GM08714 (cell line): ENCODE measurements around the gene TRPM8.

ENCODE experiments used
- H3K4me3 ChIP-seq: fragments of 200-500 bp; sonication (Bioruptor generic); 2 replicates; pipeline ENCODE4 v1.5.1; 2014; ENCODE audit warnings: mild to moderate bottlenecking, low read length, inconsistent platforms
- ZNF274 ChIP-seq: IDR thresholded peaks from 2 replicates; pipeline ENCODE4 v1.6.1; 2012; ENCODE audit warnings: mild to moderate bottlenecking, low read depth, low read length

Gene TRPM8

GRCh38 chr2:233976690-233977294 is 59.6 kb downstream of the TRPM8 start:
- H3K4me3 ChIP-seq = no peak overlapping the region
- no peak for TF ChIP-seq ZNF274

- TF ChIP-seq ZNF274 = no peak
- no peak overlapping the region for H3K4me3 ChIP-seq
These were observed 60.2 kb downstream of the TRPM8 start for GRCh38 chr2:233977296-233977837.

GRCh38 chr2:233979748-233980147 is 62.6 kb downstream of the TRPM8 start:
- no peak for TF ChIP-seq ZNF274

DNA sequence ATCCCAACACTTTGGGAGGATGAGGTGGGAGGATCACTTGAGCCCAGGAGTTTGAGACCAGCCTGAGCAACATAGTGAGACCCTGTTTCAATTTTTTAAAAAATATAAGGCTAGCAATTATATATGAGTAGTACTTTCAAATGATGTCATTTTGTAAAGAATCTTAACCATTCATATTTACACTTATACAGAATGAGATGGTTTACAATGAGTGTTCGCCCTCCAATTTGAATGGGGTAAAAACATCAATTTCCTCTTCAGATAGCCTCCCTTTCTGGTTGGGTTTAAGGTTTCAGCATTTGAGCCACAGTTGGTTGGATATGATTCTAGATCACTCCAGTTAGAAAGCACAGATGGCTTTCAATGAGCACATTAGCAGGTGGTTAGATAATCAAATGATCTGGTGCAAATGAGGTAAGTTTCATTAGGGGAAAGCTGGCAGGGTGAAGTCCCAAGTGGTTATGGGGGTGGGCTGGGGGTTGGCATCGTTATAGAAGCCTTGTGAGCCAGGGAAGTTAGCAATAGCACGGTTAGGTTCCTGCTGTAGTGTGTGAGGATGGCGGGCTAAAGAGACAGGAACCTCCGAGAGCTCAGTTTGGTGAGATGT is 63.9 kb downstream of the TRPM8 start:
- TF ChIP-seq ZNF274 = no peak
- no peak overlapping the region for H3K4me3 ChIP-seq

More at GRCh38 chr2:233979748-233980147, 62.6 kb downstream of the TRPM8 start:
- no peak overlapping the region for H3K4me3 ChIP-seq

DNA sequence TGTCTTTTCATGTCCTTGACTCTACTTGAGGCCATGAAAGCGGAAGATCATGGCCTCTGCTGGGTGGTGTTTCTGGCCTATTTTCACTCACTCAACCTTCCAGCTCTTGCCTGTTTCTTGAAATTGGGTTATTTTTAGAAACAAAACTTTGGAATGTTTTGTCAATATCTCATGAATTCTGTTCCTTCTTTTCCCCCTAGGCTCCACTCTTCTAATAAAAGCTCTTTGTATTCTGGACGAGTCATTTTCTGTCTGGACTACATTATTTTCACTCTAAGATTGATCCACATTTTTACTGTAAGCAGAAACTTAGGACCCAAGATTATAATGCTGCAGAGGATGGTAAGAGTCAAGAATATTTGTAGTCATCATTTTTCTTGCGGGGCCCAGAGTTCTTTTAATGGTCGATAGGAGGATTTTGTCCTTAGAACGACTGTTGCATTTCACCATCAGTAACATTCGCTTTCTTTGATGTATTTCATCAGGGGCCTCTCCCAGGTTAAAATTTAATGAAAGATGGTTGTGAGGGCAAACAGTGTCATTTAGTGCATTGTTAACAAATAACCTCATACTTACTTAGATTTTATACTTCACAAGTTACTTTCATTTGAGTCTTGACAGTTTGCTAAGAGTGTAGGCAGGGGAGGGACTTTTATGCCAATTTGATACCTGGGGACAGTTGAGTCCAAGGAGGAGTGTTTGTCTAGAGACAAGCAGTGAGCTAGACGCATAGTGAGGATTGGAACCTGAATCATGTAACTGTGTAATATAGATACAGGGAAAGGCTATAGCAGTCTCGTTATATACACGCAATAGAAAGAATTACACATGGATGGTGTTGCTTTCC is 64.6 kb downstream of the TRPM8 start:
- TF ChIP-seq ZNF274 = no peak
- no peak overlapping the region for H3K4me3 ChIP-seq

DNA sequence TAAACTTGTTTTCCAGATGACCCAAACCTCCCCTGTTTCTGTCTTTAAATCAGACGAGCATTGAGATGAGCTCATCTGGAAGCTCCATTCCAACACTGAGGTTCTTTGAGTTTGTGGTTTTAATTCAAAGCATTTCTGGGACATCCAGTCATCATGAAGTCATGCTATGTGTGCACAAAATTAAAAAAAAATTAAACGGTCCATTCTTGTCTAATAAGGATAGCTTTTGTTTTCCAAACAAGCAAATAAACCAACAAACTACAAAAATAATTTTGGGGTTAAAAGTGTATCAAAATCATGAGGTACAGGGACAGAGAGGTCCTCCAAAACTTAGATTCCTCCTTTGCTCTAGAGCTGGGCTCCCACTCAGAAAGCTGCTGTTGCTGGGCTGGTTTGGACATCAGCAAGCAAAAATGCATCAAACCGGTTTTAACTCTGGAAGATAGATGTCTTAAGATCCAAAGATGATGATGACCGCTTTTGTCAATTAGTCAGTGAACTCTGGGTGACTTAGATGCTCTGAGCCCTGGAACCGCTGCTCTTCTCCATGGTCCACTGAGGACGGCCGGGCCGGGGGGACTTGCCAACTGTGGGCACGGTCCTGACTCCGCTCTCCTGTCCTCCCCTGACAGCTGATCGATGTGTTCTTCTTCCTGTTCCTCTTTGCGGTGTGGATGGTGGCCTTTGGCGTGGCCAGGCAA is 65.4 kb downstream of the TRPM8 start:
- TF ChIP-seq ZNF274 = no peak
- no peak overlapping the region for H3K4me3 ChIP-seq

DNA sequence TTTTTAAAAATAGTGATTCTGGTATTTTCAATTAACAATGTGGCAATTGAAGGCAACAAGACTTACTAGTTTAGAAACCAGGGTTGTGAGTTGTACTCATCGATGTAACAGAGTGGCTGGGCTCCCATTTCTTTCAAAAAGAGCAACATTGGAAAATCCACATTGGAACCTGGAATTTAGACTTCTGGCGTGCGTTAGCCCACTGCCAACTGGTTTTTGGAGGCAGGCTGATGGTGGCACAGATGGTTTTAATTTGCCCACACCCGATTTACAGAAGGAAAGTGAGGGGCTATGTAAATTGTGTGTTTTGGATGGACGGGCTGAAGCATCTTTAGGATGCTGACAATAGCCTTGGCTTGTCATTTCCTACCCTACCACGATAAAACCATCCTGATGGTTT is 66.3 kb downstream of the TRPM8 start:
- no peak overlapping the region for H3K4me3 ChIP-seq
- TF ChIP-seq ZNF274 = no peak

GRCh38 chr2:233988581-233988980 is 71.4 kb downstream of the TRPM8 start:
- H3K4me3 ChIP-seq = no peak overlapping the region
- TF ChIP-seq ZNF274 = no peak

GRCh38 chr2:233989221-233989858 is 72.2 kb downstream of the TRPM8 start:
- no peak overlapping the region for H3K4me3 ChIP-seq
- no peak for TF ChIP-seq ZNF274

DNA sequence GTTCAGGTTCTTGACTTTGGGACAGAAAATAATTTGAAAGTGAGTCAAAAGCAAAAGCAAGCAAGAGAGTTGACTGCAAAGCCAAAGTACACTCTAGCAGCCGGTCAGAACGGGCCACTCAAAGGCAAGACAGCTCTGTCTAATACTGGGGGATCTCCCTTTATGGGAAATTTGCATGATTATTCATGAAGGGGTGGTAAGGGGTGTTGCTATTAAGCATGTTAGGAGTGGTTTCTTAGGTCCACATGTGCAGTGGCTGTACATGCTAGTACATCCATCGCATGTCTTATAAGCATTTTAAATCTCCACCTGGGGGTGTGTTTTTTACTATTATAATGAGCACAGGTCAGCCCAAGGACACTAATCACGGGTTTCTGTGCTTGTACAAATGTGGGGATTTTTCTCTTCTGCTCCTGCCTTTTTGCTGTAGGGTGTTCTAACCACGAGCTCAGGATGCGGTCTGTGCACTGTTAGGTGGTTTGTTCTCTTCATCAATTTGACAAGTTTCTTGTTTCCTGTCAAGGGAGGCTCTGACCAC is 73.2 kb downstream of the TRPM8 start:
- no peak overlapping the region for H3K4me3 ChIP-seq
- no peak for TF ChIP-seq ZNF274

DNA sequence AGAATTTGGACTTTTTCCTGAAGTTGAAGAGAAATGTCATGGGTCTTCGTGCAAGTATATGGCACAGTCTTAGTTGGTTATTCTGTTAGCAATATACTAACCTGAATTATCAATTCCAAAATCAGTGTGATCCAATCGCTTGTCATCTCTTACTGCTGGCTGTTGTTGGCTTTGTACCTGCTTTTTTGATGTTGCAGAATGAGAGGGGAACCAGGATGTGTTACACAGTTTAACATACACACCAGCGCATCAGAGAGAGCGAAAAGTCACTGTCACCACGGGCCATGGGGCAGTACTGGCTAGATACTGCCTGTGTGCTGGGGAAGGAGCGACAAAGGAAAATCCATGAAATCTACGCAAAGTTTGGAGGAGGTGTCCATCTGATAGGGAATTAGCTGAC is 74.0 kb downstream of the TRPM8 start:
- no peak for TF ChIP-seq ZNF274
- H3K4me3 ChIP-seq = no peak overlapping the region

DNA sequence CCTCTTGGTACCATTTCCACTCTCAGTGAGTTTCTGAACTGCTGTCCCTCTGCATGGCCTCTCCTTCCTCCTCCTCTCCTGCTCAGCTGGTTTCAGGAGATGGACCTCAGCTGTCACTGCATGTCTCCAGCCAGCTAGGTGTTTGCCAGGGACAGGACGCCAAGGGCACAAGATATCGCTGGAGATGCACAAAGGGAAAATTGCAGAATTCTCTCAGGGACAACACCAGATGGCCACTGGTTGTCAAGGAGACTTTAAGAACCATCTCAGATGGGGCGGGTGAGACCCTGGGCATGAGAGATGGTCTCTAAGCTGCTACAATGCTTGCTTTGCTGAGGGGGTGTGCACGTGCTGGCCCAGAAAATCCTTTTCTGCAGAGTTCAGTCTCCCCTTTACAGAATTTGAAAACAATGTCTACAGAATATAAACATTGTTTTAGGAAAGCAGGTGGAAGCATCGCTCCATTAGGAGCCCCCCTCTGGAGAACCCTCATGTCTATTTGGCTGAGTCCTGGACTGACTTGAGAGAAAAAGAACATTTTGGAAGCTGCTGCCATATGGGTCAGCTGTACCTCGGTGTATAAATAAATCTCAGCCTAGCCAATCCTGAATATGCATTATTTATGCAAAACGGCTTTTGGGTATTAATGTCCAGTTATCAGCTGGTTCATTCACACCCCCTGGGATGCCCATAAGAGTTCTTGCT is 75.5 kb downstream of the TRPM8 start:
- H3K4me3 ChIP-seq = no peak overlapping the region
- TF ChIP-seq ZNF274 = no peak

- TF ChIP-seq ZNF274 = no peak
- H3K4me3 ChIP-seq = no peak overlapping the region
These were observed 76.3 kb downstream of the TRPM8 start for GRCh38 chr2:233993461-233993860.
